Stimulated activated CD8-positive, alpha-beta memory T cell treated with anti-CD3 and anti-CD28 coated beads, Interleukin-15, amount 100 ng/mL, for 4 hours (primary cell): ENCODE data around the gene MYLK3.
"Not testable (repeated sequence)": the region's sequence is repeated elsewhere in the genome, so short reads cannot be mapped to it uniquely, and the experiment has no call there.

Source experiments
- DNase-seq, 2 donors: peaks; one replicate each; pipeline ENCODE4 v3.0.0-alpha.2; 2020; ENCODE audit warnings: low read depth in 2 of 2

Gene MYLK3

DNA sequence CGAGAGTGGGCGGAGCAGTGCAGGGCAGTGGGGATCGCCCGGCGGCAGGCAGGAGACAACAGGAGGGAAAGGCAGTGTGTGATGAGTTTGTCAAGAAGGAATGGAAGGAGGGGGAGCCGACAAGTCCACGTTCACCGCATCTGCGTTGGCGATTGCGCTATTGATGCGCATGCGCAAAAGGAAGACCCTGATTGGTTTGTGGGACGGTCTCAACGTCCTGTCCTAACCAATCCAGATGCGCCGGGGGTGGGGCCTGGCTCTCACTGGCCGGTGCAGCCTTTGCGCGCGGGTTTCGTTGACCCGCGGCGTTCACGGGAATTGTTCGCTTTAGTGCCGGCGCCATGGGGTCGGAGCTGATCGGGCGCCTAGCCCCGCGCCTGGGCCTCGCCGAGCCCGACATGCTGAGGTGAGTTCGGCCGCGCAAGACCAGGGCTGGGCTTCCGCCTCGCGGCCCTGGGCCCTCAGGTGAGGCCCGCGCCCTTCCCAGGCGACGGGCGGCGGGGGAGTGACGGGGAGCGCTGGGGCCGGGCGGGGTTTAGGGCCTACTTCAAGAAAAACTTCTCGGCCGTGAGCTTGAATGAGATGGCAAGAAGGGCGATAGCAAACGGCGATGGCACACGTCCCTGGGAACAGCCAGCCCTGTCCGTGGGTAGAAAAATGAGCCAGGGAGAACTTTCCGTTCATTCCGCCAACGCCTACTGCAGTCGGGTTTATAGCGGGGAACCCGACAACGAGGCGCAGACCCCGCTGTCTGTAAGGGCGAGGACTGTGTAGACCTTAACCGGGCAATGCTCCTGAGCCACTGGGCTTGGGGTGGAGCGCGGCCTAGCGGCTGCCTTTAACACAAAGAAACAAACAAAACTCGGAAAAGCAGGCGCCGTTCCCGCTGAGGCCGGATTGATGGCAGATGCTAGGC lies 58.5 kb downstream of the MYLK3 start, which contains the start of gene ORC6:
Gene ORC6, plus strand, starts transcription at position 295 of the 916 bp plus-strand sequence. Its CDS starts 47 bp downstream, at position 342.
- peak; percentile 86 to 94 for DNase-seq

- peak; percentile 99 for DNase-seq
Observed at GRCh38 chr16:46688654-46689364, 59.3 kb downstream of the MYLK3 start, which contains the start of gene VPS35. VPS35 (minus strand) TSS chr16:46689178; CDS start chr16:46689133, 45 bp downstream.

- DNase-seq, result no peak
Observed at GRCh38 chr16:46688101-46688653, 60.0 kb downstream of the MYLK3 start.

DNA sequence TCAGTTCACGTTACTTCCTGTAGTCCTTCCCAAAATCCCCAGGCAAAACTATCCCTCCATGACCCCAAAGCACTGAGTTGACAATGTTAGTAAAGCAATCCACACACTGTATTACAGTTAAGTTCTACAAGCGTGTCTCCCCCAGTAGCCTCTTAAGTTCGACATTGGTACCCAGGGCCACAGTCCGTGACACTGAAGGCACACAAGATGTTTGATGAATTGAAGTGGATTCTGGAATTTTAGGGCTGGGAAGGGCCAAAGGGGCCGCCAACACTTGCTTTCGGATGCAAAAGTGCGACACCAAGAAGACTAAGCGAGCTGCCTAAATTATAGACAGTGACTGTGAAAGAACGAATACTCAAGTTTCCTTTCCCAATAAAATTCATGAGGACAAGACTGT lies 60.7 kb downstream of the MYLK3 start:
- DNase-seq, result no peak

GRCh38 chr16:46686815-46687473 lies 61.2 kb downstream of the MYLK3 start:
- DNase-seq, result no peak

- DNase-seq, result not testable (repeated sequence)
Observed at GRCh38 chr16:46681867-46682266, 66.3 kb downstream of the MYLK3 start.

- not testable (repeated sequence) for DNase-seq
Observed at GRCh38 chr16:46677943-46678342, 70.2 kb downstream of the MYLK3 start.

DNA sequence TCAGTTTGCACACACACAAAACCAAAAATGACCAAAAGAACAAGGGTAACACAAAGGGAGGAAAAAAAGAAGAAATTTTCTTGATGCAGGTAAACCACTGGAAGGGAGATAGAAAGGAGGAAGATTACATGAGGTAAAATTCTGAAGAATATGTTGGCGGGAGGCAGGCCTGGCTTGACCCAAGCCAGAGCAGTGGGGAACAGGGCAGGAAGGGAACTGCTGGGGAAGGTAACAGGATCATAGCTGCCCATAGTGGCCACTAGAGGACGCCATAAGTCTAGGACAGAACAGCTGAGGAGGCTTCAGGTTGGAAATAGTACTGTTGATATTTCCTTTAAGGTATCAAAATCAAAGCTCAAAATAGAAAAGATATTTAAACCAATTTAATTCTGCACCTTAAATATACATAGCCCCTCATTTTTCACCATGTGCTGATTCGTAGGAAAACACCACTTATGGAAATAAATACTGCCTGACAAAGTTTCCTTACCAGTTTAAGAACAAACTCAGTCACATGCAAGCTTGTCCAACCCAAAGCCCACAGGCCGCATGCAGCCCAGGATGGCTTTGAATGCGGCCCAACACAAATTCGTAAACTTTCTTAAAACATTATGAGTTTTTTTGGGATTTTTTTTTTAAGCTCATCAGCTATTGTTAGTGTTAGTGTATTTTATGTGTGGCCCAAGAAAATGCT lies 74.7 kb downstream of the MYLK3 start:
- peak in 1 of 2 donors; percentile 6 for DNase-seq

GRCh38 chr16:46662123-46662522 lies 86.0 kb downstream of the MYLK3 start:
- no peak for DNase-seq

GRCh38 chr16:46658925-46659324 lies 89.2 kb downstream of the MYLK3 start:
- DNase-seq, result no peak
